ENCODE data around the gene EFNB1. TPM values are rescaled to one million over a fixed set of nuclear protein-coding genes. Genes with fewer than 3 reads are reported as not detected.

Gene EFNB1
- polyA plus RNA-seq, 1 donor from 2014 or later = 25.5 TPM

GRCh38 chrX:68844581-68844980 is 15.8 kb downstream of the EFNB1 start:
- no peak overlapping the region for H3K4me3 ChIP-seq (ENCODE audit: low read length)
- H3K9me2 ChIP-seq (ENCODE audit: insufficient read depth, low read length) = no peaks in the 10 kb centered on the region
- no peak for TF ChIP-seq POLR2AphosphoS5 (IDR thresholded peaks at IDR 0.05)
- TF ChIP-seq EP300 (conservative IDR thresholded peaks at IDR 0.05; ENCODE audit: poor library complexity, severe bottlenecking) = no peak
- no peak for TF ChIP-seq CTCF (IDR thresholded peaks at IDR 0.05; ENCODE audit: poor library complexity, severe bottlenecking)
- TF ChIP-seq MXI1 (conservative IDR thresholded peaks at IDR 0.05; ENCODE audit: poor library complexity, severe bottlenecking) = no peak
- TF ChIP-seq TAF1 (IDR thresholded peaks at IDR 0.05; ENCODE audit: low read depth) = no peak
- TF ChIP-seq RAD21 (conservative IDR thresholded peaks at IDR 0.05) = no peak
- TF ChIP-seq SMC3 (conservative IDR thresholded peaks at IDR 0.05; ENCODE audit: poor library complexity) = no peak
- TF ChIP-seq REST (IDR thresholded peaks at IDR 0.05; ENCODE audit: borderline replicate concordance) = no peak
- TF ChIP-seq EZH2 (IDR thresholded peaks at IDR 0.05; ENCODE audit: borderline replicate concordance, insufficient read depth, low read length, poor library complexity, severe bottlenecking) = no peak
- H3F3A ChIP-seq (ENCODE audit: insufficient read depth, low read length, poor library complexity, severe bottlenecking) = no peaks in the 10 kb centered on the region
- H4K20me1 ChIP-seq (ENCODE audit: insufficient read depth) = no peaks in the 10 kb centered on the region
- H3K9me3 ChIP-seq (ENCODE audit: low read length) = no peaks in the 10 kb centered on the region
- no peak overlapping the region for H2AFZ ChIP-seq (ENCODE audit: low read depth, low read length)
- no peaks in the 10 kb centered on the region for H3K79me2 ChIP-seq (replicated peaks; ENCODE audit: insufficient read depth, low read length)
- H3K27me3 ChIP-seq (ENCODE audit: insufficient read depth, low read depth, low read length) = no peaks in the 10 kb centered on the region
- no peak overlapping the region for H3K27ac ChIP-seq (ENCODE audit: low read length)
- H3K4me2 ChIP-seq (ENCODE audit: low read length) = no peak overlapping the region
- no peaks in the 10 kb centered on the region for H3K36me3 ChIP-seq (ENCODE audit: insufficient read depth, low read length)
- no peak overlapping the region for H3K9ac ChIP-seq (ENCODE audit: low read length)

- no peak overlapping the region for H3K4me2 ChIP-seq (ENCODE audit: low read length)
- H3K9me3 ChIP-seq (ENCODE audit: low read length) = no peaks in the 10 kb centered on the region
- TF ChIP-seq CTCF (IDR thresholded peaks at IDR 0.05; ENCODE audit: poor library complexity, severe bottlenecking) (no peak), TAF1 (IDR thresholded peaks at IDR 0.05; ENCODE audit: low read depth) (no peak), EP300 (conservative IDR thresholded peaks at IDR 0.05; ENCODE audit: poor library complexity, severe bottlenecking) (no peak), RAD21 (conservative IDR thresholded peaks at IDR 0.05) (no peak), POLR2AphosphoS5 (IDR thresholded peaks at IDR 0.05) (no peak), REST (IDR thresholded peaks at IDR 0.05; ENCODE audit: borderline replicate concordance) (no peak), SMC3 (conservative IDR thresholded peaks at IDR 0.05; ENCODE audit: poor library complexity) (no peak), EZH2 (IDR thresholded peaks at IDR 0.05; ENCODE audit: borderline replicate concordance, insufficient read depth, low read length, poor library complexity, severe bottlenecking) (no peak), MXI1 (conservative IDR thresholded peaks at IDR 0.05; ENCODE audit: poor library complexity, severe bottlenecking) (no peak)
- no peaks in the 10 kb centered on the region for H4K20me1 ChIP-seq (ENCODE audit: insufficient read depth)
- H3K36me3 ChIP-seq (ENCODE audit: insufficient read depth, low read length) = no peaks in the 10 kb centered on the region
- H3K27me3 ChIP-seq (ENCODE audit: insufficient read depth, low read depth, low read length) = no peaks in the 10 kb centered on the region
- no peak overlapping the region for H2AFZ ChIP-seq (ENCODE audit: low read depth, low read length)
- no peak overlapping the region for H3K27ac ChIP-seq (ENCODE audit: low read length)
- no peaks in the 10 kb centered on the region for H3F3A ChIP-seq (ENCODE audit: insufficient read depth, low read length, poor library complexity, severe bottlenecking)
- H3K79me2 ChIP-seq (replicated peaks; ENCODE audit: insufficient read depth, low read length) = no peaks in the 10 kb centered on the region
- no peaks in the 10 kb centered on the region for H3K9me2 ChIP-seq (ENCODE audit: insufficient read depth, low read length)
- no peak overlapping the region for H3K9ac ChIP-seq (ENCODE audit: low read length)
- no peak overlapping the region for H3K4me3 ChIP-seq (ENCODE audit: low read length)
These were observed 17.7 kb downstream of the EFNB1 start for GRCh38 chrX:68846536-68846935.

All from neural cell (in vitro differentiated cells).